ENCODE measurements around the gene REEP2. TPM values are rescaled to one million over a fixed set of nuclear protein-coding genes. Genes with fewer than 3 reads are reported as not detected.

Gene REEP2
- total RNA-seq, 3 donors from 2014 or later: 0.88 to 2.7 (median 0.98) TPM

GRCh38 chr5:138468133-138468965 is 29.5 kb downstream of the REEP2 start:
- intact Hi-C loops (cut with DNase I; ENCODE audit: low total_unique reads): no loop called here
- no peaks in the 10 kb centered on the region for H3K36me3 ChIP-seq
- TF ChIP-seq POLR2A (IDR thresholded peaks at IDR 0.05): peak; percentile 37
- no peak for TF ChIP-seq CTCF (IDR thresholded peaks at IDR 0.05)
- TF ChIP-seq POLR2AphosphoS5 (IDR thresholded peaks at IDR 0.05): peak in 2 of 3 donors; percentile 42 to 83
- no peak for DNase-seq (ENCODE audit: low spot score in 2 of 2)
- H3K4me1 ChIP-seq: peaks cover 6 to 9% of the 10 kb centered on the region in 2 donors
- peak overlapping the region; percentile 97 to 99 for H3K27ac ChIP-seq
- H3K4me3 ChIP-seq: peak overlapping the region; percentile 78 to 83 (median 81)
- H3K9me3 ChIP-seq: no peaks in the 10 kb centered on the region
- no peaks in the 10 kb centered on the region for H3K27me3 ChIP-seq

- peaks cover 6 to 8% of the 10 kb centered on the region in 2 donors for H3K4me1 ChIP-seq
- TF ChIP-seq POLR2A (IDR thresholded peaks at IDR 0.05) (no peak), POLR2AphosphoS5 (IDR thresholded peaks at IDR 0.05) (no peak), CTCF (IDR thresholded peaks at IDR 0.05) (no peak)
- intact Hi-C loops (cut with DNase I; ENCODE audit: low total_unique reads): no loop called here
- H3K9me3 ChIP-seq: no peaks in the 10 kb centered on the region
- no peaks in the 10 kb centered on the region for H3K27me3 ChIP-seq
- no peaks in the 10 kb centered on the region for H3K36me3 ChIP-seq
- H3K4me3 ChIP-seq: peak overlapping the region in 2 of 3 donors; percentile 1 to 83
- peak overlapping the region; percentile 66 to 67 for H3K27ac ChIP-seq
- DNase-seq (ENCODE audit: low spot score in 2 of 2): no peak
Observed at GRCh38 chr5:138468966-138469539, 30.2 kb downstream of the REEP2 start.

- peak overlapping the region; percentile 66 to 67 for H3K27ac ChIP-seq
- H3K4me1 ChIP-seq: peaks cover 6 to 8% of the 10 kb centered on the region in 2 donors
- H3K27me3 ChIP-seq: no peaks in the 10 kb centered on the region
- intact Hi-C loops (cut with DNase I; ENCODE audit: low total_unique reads): no loop called here
- H3K36me3 ChIP-seq: no peaks in the 10 kb centered on the region
- H3K4me3 ChIP-seq: peak overlapping the region in 2 of 3 donors; percentile 1 to 83
- peak in 1 of 2 donors; percentile 78 for DNase-seq (ENCODE audit: low spot score in 2 of 2)
- no peaks in the 10 kb centered on the region for H3K9me3 ChIP-seq
- no peak for TF ChIP-seq CTCF (IDR thresholded peaks at IDR 0.05)
- peak in 2 of 3 donors; percentile 76 to 100 for TF ChIP-seq POLR2AphosphoS5 (IDR thresholded peaks at IDR 0.05)
- peak; percentile 51 for TF ChIP-seq POLR2A (IDR thresholded peaks at IDR 0.05)
Observed at GRCh38 chr5:138469540-138470321, 30.9 kb downstream of the REEP2 start.

GRCh38 chr5:138470322-138471051 is 31.6 kb downstream of the REEP2 start:
- Histone ChIP-seq H3K36me3 (no peaks in the 10 kb centered on the region), H3K27ac (peak overlapping the region; percentile 66 to 67), H3K4me3 (no peak overlapping the region), H3K27me3 (no peaks in the 10 kb centered on the region), H3K9me3 (no peaks in the 10 kb centered on the region), H3K4me1 (peaks cover 6 to 8% of the 10 kb centered on the region in 2 donors)
- TF ChIP-seq POLR2A (IDR thresholded peaks at IDR 0.05) (peak; percentile 33), POLR2AphosphoS5 (IDR thresholded peaks at IDR 0.05) (peak in 1 of 3 donors; percentile 86), CTCF (IDR thresholded peaks at IDR 0.05) (no peak)
- DNase-seq (ENCODE audit: low spot score in 2 of 2): peak in 1 of 2 donors; percentile 41
- intact Hi-C loops (cut with DNase I; ENCODE audit: low total_unique reads): no loop called here
